Liver (tissue), 9 donors: ENCODE measurements around the gene ZNF793. TPM values are rescaled to one million over a fixed set of nuclear protein-coding genes. Genes with fewer than 3 reads are reported as not detected.

Experiments
- DNase-seq: peaks from one replicate; pipeline ENCODE4 v3.0.0-alpha.2; 2017; ENCODE audit warnings: low spot score
- H3K27ac ChIP-seq, 2 donors: one replicate each; pipeline ENCODE4 v1.7.0; 2013; ENCODE audit warnings: inconsistent platforms in 2 of 2, low read length in 2 of 2, control low read depth in 1 of 2, low read depth in 1 of 2, mild to moderate bottlenecking in 1 of 2
- H3K27me3 ChIP-seq, 4 donors: one replicate each; pipeline versions ENCODE4 v1.6.1 to v1.7.0; 2013; ENCODE audit warnings: low read length in 3 of 4, inconsistent platforms in 1 of 4, mild to moderate bottlenecking in 1 of 4, moderate library complexity in 1 of 4; ENCODE audit not compliant: control insufficient read depth in 4 of 4, insufficient read depth in 4 of 4
- H3K36me3 ChIP-seq, 4 donors: one replicate each; pipeline versions ENCODE4 v1.6.1 to v1.7.0; 2013; ENCODE audit warnings: low read length in 3 of 4, mild to moderate bottlenecking in 3 of 4, low read depth in 1 of 4, moderate library complexity in 1 of 4; ENCODE audit not compliant: control insufficient read depth in 4 of 4, insufficient read depth in 3 of 4
- H3K4me1 ChIP-seq, 4 donors: one replicate each; pipeline versions ENCODE4 v1.6.1 to v1.7.0; 2013; ENCODE audit warnings: low read length in 3 of 4, mild to moderate bottlenecking in 3 of 4, moderate library complexity in 1 of 4; ENCODE audit not compliant: control insufficient read depth in 4 of 4, insufficient read depth in 4 of 4
- H3K4me3 ChIP-seq, 3 donors: one replicate each; pipeline versions ENCODE4 v1.6.1 to v1.7.0; 2013; ENCODE audit warnings: low read length in 3 of 3, control low read depth in 1 of 3, low read depth in 1 of 3, mild to moderate bottlenecking in 1 of 3
- H3K9ac ChIP-seq, 2 donors: one replicate each; pipeline ENCODE4 v1.7.0; 2013; ENCODE audit warnings: low read length in 2 of 2, mild to moderate bottlenecking in 2 of 2, moderate library complexity in 2 of 2, control low read depth in 1 of 2, low read depth in 1 of 2
- H3K9me3 ChIP-seq, 4 donors: one replicate each; pipeline versions ENCODE4 v1.6.1 to v1.7.0; 2013; ENCODE audit warnings: low read length in 3 of 4; ENCODE audit not compliant: control insufficient read depth in 4 of 4
- EGR1 ChIP-seq, 2 donors: IDR thresholded peaks; 2 replicates each; pipeline ENCODE4 v1.6.1; 2016 to 2018; ENCODE audit warnings: antibody characterized with exemption in 2 of 2, low read depth in 2 of 2
- GABPA ChIP-seq, 2 donors: IDR thresholded peaks in 1 of 2; conservative IDR thresholded peaks in 1 of 2; 2 replicates each; pipeline ENCODE4 v1.6.1; 2016; ENCODE audit warnings: antibody characterized with exemption in 2 of 2, mild to moderate bottlenecking in 1 of 2, moderate library complexity in 1 of 2
- HNF4A ChIP-seq, 2 donors: conservative IDR thresholded peaks; 2 replicates each; pipeline ENCODE4 v1.6.1; 2016; ENCODE audit warnings: antibody characterized with exemption in 2 of 2, mild to moderate bottlenecking in 2 of 2
- HNF4G ChIP-seq: IDR thresholded peaks from 2 replicates; pipeline ENCODE4 v1.6.1; 2016; ENCODE audit warnings: antibody characterized with exemption
- JUND ChIP-seq, 2 donors: IDR thresholded peaks; 2 replicates each; pipeline ENCODE4 v1.6.1; 2016; ENCODE audit warnings: antibody characterized with exemption in 2 of 2
- NR2F2 ChIP-seq: IDR thresholded peaks from 2 replicates; pipeline ENCODE4 v1.6.1; 2016; ENCODE audit warnings: antibody characterized with exemption
- RXRA ChIP-seq, 2 donors: IDR thresholded peaks; 2 replicates each; pipeline ENCODE4 v1.6.1; 2017 to 2018; ENCODE audit warnings: antibody characterized with exemption in 2 of 2, mild to moderate bottlenecking in 1 of 2
- TAF1 ChIP-seq: conservative IDR thresholded peaks from 2 replicates; pipeline ENCODE4 v1.6.1; 2016; ENCODE audit warnings: antibody characterized with exemption, mild to moderate bottlenecking
- YY1 ChIP-seq: IDR thresholded peaks from 2 replicates; pipeline ENCODE4 v1.6.1; 2016; ENCODE audit warnings: antibody characterized with exemption, mild to moderate bottlenecking
- WGBS: extraction: QIAGEN DNeasy Blood & Tissue Kit; methylation state at CpG from one replicate; pipeline ENCODE4 v1.1.7; 2013; 5-methylcytosine and 5-hydroxymethylcytosine counted together
- polyA plus RNA-seq, 2 donors: library from polyadenylated mRNA; stranded (reverse) in 1 of 2; unstranded in 1 of 2; fragments of 200-250 nt in 1 of 2; fragments of >200 nt in 1 of 2; fragmentation: Nextera tagmentation in 1 of 2; extraction: Ambion mirVana in 1 of 2; gene quantifications; one replicate each; pipeline versions ENCODE4 v1.2.1 to v1.2.3, GENCODE V29; 2013 to 2015
- total RNA-seq, 2 donors: library from RNA; depleted of rRNA; stranded (reverse); fragments of >200 nt; gene quantifications; one replicate each; pipeline ENCODE4 v1.2.3, GENCODE V29; 2014
- TF ChIP-seq, protein P1 (sequence below): IDR thresholded peaks from 2 replicates; pipeline ENCODE4 v1.6.1; 2016; ENCODE audit warnings: antibody characterized with exemption, mild to moderate bottlenecking
- TF ChIP-seq, protein P2 (sequence below): IDR thresholded peaks from 2 replicates; pipeline ENCODE4 v1.6.1; 2016; ENCODE audit warnings: antibody characterized with exemption
- TF ChIP-seq, protein P3 (sequence below): IDR thresholded peaks from 2 replicates; pipeline ENCODE4 v1.6.1; 2016; ENCODE audit warnings: antibody characterized with exemption
- TF ChIP-seq, protein P4 (sequence below): fragments of 150-350 bp; IDR thresholded peaks from 2 replicates; pipeline ENCODE4 v1.5.1; 2017; ENCODE audit warnings: improper control_type of control experiment, low read depth, low read length; ENCODE audit not compliant: missing input control
- donor health status: healthy.
- donor health status: healthy.
- donor health status: healthy.
- donor health status: healthy.
- donor health status: healthy.

Gene ZNF793
- total and polyA plus RNA-seq, 4 donors: 0.15 to 0.93 (median 0.51) TPM

DNA sequence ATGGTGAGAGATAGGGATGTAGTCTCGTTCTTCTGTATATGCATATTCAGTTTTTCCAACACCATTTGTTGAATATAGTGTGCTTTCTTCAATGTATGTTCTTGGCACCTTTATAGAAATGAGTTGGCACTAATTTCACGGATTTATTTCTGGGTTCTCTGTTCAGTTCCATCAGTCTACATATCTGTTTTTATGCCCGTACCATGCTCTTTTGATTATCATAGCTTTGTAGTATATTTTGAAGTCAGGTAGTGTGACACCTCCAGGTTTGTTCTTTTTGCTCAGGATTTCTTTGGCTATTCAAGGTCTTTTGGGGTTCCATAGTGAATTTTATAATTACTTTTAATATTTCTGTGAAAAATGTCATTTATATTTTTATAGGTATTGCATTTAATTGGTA, 14.5 kb upstream of the ZNF793 start:
- H3K27me3 ChIP-seq: no peaks in the 10 kb centered on the region
- peaks cover 25 to 66% (median 30%) of the 10 kb centered on the region in 4 donors for H3K9me3 ChIP-seq
- TF ChIP-seq, protein P1, sequence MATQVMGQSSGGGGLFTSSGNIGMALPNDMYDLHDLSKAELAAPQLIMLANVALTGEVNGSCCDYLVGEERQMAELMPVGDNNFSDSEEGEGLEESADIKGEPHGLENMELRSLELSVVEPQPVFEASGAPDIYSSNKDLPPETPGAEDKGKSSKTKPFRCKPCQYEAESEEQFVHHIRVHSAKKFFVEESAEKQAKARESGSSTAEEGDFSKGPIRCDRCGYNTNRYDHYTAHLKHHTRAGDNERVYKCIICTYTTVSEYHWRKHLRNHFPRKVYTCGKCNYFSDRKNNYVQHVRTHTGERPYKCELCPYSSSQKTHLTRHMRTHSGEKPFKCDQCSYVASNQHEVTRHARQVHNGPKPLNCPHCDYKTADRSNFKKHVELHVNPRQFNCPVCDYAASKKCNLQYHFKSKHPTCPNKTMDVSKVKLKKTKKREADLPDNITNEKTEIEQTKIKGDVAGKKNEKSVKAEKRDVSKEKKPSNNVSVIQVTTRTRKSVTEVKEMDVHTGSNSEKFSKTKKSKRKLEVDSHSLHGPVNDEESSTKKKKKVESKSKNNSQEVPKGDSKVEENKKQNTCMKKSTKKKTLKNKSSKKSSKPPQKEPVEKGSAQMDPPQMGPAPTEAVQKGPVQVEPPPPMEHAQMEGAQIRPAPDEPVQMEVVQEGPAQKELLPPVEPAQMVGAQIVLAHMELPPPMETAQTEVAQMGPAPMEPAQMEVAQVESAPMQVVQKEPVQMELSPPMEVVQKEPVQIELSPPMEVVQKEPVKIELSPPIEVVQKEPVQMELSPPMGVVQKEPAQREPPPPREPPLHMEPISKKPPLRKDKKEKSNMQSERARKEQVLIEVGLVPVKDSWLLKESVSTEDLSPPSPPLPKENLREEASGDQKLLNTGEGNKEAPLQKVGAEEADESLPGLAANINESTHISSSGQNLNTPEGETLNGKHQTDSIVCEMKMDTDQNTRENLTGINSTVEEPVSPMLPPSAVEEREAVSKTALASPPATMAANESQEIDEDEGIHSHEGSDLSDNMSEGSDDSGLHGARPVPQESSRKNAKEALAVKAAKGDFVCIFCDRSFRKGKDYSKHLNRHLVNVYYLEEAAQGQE: no peak
- TF ChIP-seq HNF4G (no peak), YY1 (no peak), GABPA (IDR thresholded peaks at IDR 0.05 in 1 of 2, conservative IDR thresholded peaks at IDR 0.05 in 1 of 2) (no peak), JUND (IDR thresholded peaks at IDR 0.05) (no peak)
- TF ChIP-seq, protein P2, sequence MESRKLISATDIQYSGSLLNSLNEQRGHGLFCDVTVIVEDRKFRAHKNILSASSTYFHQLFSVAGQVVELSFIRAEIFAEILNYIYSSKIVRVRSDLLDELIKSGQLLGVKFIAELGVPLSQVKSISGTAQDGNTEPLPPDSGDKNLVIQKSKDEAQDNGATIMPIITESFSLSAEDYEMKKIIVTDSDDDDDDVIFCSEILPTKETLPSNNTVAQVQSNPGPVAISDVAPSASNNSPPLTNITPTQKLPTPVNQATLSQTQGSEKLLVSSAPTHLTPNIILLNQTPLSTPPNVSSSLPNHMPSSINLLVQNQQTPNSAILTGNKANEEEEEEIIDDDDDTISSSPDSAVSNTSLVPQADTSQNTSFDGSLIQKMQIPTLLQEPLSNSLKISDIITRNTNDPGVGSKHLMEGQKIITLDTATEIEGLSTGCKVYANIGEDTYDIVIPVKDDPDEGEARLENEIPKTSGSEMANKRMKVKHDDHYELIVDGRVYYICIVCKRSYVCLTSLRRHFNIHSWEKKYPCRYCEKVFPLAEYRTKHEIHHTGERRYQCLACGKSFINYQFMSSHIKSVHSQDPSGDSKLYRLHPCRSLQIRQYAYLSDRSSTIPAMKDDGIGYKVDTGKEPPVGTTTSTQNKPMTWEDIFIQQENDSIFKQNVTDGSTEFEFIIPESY: no peak
- DNase-seq: no peak
- no peaks in the 10 kb centered on the region for H3K36me3 ChIP-seq
- WGBS: 72% methylated on average over 3 of the region's 3 CpGs
- H3K4me3 ChIP-seq: peak overlapping the region in 1 of 3 donors; percentile 17
- no peaks in the 10 kb centered on the region for H3K4me1 ChIP-seq
- H3K9ac ChIP-seq: no peak overlapping the region
- no peak overlapping the region for H3K27ac ChIP-seq

DNA sequence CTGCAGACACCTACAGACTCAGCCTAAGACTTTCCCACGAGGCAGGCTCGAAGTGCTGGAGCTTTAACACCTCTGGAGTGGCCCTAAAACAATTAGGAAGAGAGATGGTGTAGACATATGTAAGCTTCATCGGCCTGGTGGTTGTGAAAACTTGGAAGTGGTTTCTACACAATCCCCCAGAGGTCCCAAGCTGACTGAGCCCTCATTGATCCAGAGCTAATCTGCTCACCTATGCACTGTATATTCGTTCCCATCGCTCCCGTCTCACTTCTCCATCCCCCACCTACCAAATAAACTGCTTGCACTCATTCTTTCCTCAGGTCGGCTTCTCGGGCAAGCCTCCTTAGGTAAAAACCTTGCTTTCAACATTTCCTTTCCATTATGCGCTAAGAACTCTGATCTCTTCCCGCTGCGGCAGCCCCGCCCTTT, 767 bp upstream of the ZNF793 start:
- Histone ChIP-seq H3K9ac (no peak overlapping the region), H3K9me3 (peaks cover 15 to 32% (median 25%) of the 10 kb centered on the region in 4 donors), H3K27ac (peak overlapping the region; percentile 63 to 68), H3K4me1 (no peaks in the 10 kb centered on the region), H3K4me3 (peak overlapping the region; percentile 50 to 67 (median 60)), H3K36me3 (no peaks in the 10 kb centered on the region), H3K27me3 (no peaks in the 10 kb centered on the region)
- no peak for TF ChIP-seq TAF1
- TF ChIP-seq, protein P3, sequence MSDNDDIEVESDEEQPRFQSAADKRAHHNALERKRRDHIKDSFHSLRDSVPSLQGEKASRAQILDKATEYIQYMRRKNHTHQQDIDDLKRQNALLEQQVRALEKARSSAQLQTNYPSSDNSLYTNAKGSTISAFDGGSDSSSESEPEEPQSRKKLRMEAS: no peak
- no peak for TF ChIP-seq HNF4A (conservative IDR thresholded peaks at IDR 0.05)
- no peak for TF ChIP-seq NR2F2
- no peak for TF ChIP-seq RXRA (IDR thresholded peaks at IDR 0.05)
- TF ChIP-seq, protein P2: no peak
- no peak for TF ChIP-seq EGR1 (IDR thresholded peaks at IDR 0.05; ENCODE audit: low read depth in 2 of 2)
- TF ChIP-seq, protein P4, sequence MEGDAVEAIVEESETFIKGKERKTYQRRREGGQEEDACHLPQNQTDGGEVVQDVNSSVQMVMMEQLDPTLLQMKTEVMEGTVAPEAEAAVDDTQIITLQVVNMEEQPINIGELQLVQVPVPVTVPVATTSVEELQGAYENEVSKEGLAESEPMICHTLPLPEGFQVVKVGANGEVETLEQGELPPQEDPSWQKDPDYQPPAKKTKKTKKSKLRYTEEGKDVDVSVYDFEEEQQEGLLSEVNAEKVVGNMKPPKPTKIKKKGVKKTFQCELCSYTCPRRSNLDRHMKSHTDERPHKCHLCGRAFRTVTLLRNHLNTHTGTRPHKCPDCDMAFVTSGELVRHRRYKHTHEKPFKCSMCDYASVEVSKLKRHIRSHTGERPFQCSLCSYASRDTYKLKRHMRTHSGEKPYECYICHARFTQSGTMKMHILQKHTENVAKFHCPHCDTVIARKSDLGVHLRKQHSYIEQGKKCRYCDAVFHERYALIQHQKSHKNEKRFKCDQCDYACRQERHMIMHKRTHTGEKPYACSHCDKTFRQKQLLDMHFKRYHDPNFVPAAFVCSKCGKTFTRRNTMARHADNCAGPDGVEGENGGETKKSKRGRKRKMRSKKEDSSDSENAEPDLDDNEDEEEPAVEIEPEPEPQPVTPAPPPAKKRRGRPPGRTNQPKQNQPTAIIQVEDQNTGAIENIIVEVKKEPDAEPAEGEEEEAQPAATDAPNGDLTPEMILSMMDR: no peak
- DNase-seq: no peak
- 6% methylated on average over 12 of the region's 12 CpGs for WGBS
